VCaP (cell line): Measurements from ENCODE around the gene CISD3.

ENCODE experiments used
- H3K27ac ChIP-seq: fragments of 450-650 bp; 2 replicates; pipeline ENCODE4 v1.5.1; 2017
- CTCF ChIP-seq: fragments of 450-650 bp; conservative IDR thresholded peaks from 2 replicates; pipeline ENCODE4 v1.5.1; 2017; ENCODE audit warnings: mild to moderate bottlenecking, moderate library complexity

The CISD3 gene

GRCh38 chr17:38716368-38717005, 13.7 kb upstream of the CISD3 start:
- no peak overlapping the region for H3K27ac ChIP-seq
- no peak for TF ChIP-seq CTCF

GRCh38 chr17:38717139-38717745, 12.9 kb upstream of the CISD3 start:
- no peak for TF ChIP-seq CTCF
- H3K27ac ChIP-seq = no peak overlapping the region

GRCh38 chr17:38719289-38719942, 10.7 kb upstream of the CISD3 start:
- H3K27ac ChIP-seq = no peak overlapping the region
- no peak for TF ChIP-seq CTCF

GRCh38 chr17:38719943-38720641, 10.0 kb upstream of the CISD3 start:
- H3K27ac ChIP-seq = no peak overlapping the region
- TF ChIP-seq CTCF = no peak

- no peak for TF ChIP-seq CTCF
- no peak overlapping the region for H3K27ac ChIP-seq
Observed at GRCh38 chr17:38720941-38721340, 9.2 kb upstream of the CISD3 start.

GRCh38 chr17:38721802-38722201, 8.3 kb upstream of the CISD3 start:
- TF ChIP-seq CTCF = no peak
- no peak overlapping the region for H3K27ac ChIP-seq

- TF ChIP-seq CTCF = no peak
- H3K27ac ChIP-seq = no peak overlapping the region
Observed at GRCh38 chr17:38724337-38724988, 5.7 kb upstream of the CISD3 start.
